Cardiac muscle cell (in vitro differentiated cells and primary cell): Measurements from ENCODE around the gene CBX3. TPM values are rescaled to one million over a fixed set of nuclear protein-coding genes. Genes with fewer than 3 reads are reported as not detected.
A peak's percentile ranks its signal among the peaks of the same experiment; 100 is the strongest.
"Not testable (repeated sequence)": the region's sequence is repeated elsewhere in the genome, so short reads cannot be mapped to it uniquely, and the experiment has no call there.

Experiments
- DNase-seq, 2 donors: peaks; one replicate each; pipeline versions ENCODE4 v3.0.0 to v3.0.0-alpha.2; 2010 to 2017; ENCODE audit warnings: low read depth in 1 of 2, low spot score in 1 of 2
- H3K27ac ChIP-seq: fragments of 200-600 bp; sonication (generic); 2 replicates; pipeline ENCODE4 v1.5.1; 2016
- H3K27me3 ChIP-seq: fragments of 200-600 bp; sonication (generic); 2 replicates; pipeline ENCODE4 v1.6.0; 2016; ENCODE audit warnings: control low read depth
- H3K36me3 ChIP-seq: fragments of 200-600 bp; sonication (generic); 2 replicates; pipeline ENCODE4 v1.5.1; 2016; ENCODE audit warnings: control low read depth
- H3K4me1 ChIP-seq: fragments of 200-600 bp; sonication (generic); 2 replicates; pipeline ENCODE4 v1.8.1; 2017; ENCODE audit warnings: low read depth, mild to moderate bottlenecking, mixed run types
- H3K4me3 ChIP-seq: fragments of 200-600 bp; sonication (generic); 2 replicates; pipeline ENCODE4 v1.5.1; 2016; ENCODE audit warnings: mild to moderate bottlenecking
- H3K9me3 ChIP-seq: fragments of 200-600 bp; sonication (generic); 2 replicates; pipeline ENCODE4 v1.5.1; 2017; ENCODE audit warnings: low read depth, mild to moderate bottlenecking, control low read depth
- polyA plus RNA-seq: library from polyadenylated mRNA; unstranded; fragments of >200 nt; fragmentation: Nextera tagmentation; extraction: Ambion mirVana; gene quantifications from 2 replicates; pipeline ENCODE4 v1.2.1, GENCODE V29; 2016
- total RNA-seq: library from RNA; depleted of rRNA; stranded (reverse); fragments of >200 nt; gene quantifications from 2 replicates; pipeline ENCODE4 v1.2.3, GENCODE V29; 2016
- TF ChIP-seq, protein P1 (sequence below): IDR thresholded peaks from 2 replicates; pipeline ENCODE4 v1.5.1; 2012; ENCODE audit warnings: low read depth, mild to moderate bottlenecking, low read length

The CBX3 gene
- 188 and 223 TPM in 2 replicates for total RNA-seq
- polyA plus RNA-seq: 213 and 266 TPM in 2 replicates

DNA sequence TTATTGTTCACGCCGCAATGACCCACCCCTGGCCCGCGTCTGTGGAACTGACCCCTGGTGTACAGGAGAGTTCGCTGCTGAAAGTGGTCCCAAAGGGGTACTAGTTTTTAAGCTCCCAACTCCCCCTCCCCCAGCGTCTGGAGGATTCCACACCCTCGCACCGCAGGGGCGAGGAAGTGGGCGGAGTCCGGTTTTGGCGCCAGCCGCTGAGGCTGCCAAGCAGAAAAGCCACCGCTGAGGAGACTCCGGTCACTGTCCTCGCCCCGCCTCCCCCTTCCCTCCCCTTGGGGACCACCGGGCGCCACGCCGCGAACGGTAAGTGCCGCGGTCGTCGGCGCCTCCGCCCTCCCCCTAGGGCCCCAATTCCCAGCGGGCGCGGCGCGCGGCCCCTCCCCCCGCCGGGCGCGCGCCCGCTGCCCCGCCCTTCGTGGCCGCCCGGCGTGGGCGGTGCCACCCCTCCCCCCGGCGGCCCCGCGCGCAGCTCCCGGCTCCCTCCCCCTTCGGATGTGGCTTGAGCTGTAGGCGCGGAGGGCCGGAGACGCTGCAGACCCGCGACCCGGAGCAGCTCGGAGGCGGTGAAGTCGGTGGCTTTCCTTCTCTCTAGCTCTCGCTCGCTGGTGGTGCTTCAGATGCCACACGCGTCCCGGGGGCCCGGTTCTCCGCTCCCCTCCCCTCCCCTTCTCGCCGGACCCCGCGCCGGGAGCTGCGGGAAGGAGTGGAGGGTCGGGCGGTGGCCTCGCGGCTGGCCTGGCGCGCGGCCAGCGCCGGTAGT lies at the start of gene CBX3:
TSS of gene CBX3 (plus strand) at position 499 of the 772 bp plus-strand sequence. CDS start 1,254 bp downstream, outside the sequence.
- DNase-seq: peak; percentile 86 to 95
- TF ChIP-seq, protein P1, sequence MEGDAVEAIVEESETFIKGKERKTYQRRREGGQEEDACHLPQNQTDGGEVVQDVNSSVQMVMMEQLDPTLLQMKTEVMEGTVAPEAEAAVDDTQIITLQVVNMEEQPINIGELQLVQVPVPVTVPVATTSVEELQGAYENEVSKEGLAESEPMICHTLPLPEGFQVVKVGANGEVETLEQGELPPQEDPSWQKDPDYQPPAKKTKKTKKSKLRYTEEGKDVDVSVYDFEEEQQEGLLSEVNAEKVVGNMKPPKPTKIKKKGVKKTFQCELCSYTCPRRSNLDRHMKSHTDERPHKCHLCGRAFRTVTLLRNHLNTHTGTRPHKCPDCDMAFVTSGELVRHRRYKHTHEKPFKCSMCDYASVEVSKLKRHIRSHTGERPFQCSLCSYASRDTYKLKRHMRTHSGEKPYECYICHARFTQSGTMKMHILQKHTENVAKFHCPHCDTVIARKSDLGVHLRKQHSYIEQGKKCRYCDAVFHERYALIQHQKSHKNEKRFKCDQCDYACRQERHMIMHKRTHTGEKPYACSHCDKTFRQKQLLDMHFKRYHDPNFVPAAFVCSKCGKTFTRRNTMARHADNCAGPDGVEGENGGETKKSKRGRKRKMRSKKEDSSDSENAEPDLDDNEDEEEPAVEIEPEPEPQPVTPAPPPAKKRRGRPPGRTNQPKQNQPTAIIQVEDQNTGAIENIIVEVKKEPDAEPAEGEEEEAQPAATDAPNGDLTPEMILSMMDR: no peak
- Histone ChIP-seq H3K27me3 (no peaks in the 10 kb centered on the region), H3K9me3 (no peaks in the 10 kb centered on the region), H3K4me3 (peak within 1 kb of the TSS; percentile 96), H3K4me1 (peaks cover 30% of the 10 kb centered on the region), H3K36me3 (peaks cover 13% of the 10 kb centered on the region), H3K27ac (peak within 1 kb of the TSS; percentile 99)

DNA sequence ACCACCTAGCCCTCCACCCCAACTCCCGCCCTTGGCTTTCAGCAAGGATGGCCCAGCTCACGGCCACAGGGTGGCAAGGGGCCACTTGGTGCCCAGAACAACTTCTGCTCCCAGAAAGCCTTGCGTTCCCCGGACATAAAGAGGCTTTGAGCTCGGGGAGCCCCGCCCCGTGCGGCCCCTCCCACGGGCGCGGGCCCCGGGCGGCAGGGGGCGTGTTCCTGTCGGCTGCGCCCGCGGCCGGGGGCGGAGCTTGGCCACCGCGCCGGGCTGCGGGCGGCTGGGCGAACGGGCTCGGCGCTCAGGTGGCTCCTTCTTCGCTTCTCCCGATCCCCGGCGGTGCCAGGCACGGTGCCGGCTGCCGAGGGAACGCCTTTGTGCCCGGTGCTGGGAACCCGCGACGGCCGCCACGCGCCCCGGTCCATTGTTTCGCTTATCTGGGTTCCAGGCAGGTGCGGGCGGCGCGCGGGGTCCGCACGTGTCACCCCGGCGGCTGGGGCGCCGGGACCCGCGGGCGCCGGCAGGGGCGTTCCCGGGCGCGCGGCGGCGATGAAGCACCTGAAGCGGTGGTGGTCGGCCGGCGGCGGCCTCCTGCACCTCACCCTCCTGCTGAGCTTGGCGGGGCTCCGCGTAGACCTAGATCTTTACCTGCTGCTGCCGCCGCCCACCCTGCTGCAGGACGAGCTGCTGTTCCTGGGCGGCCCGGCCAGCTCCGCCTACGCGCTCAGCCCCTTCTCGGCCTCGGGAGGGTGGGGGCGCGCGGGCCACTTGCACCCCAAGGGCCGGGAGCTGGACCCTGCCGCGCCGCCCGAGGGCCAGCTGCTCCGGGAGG lies 49.4 kb upstream of the CBX3 start, which contains the start of gene NFE2L3:
TSS of gene NFE2L3 (plus strand) at position 246 of the 829 bp plus-strand sequence. CDS start at position 547, 301 bp downstream.
- peaks cover 37% of the 10 kb centered on the region for H3K27me3 ChIP-seq
- DNase-seq: peak; percentile 79 to 82
- H3K4me3 ChIP-seq: peak within 1 kb of the TSS; percentile 47
- peaks cover 5% of the 10 kb centered on the region for H3K4me1 ChIP-seq
- H3K9me3 ChIP-seq: no peaks in the 10 kb centered on the region
- no peaks in the 10 kb centered on the region for H3K36me3 ChIP-seq
- no peak within 1 kb of the TSS for H3K27ac ChIP-seq
- TF ChIP-seq, protein P1: no peak

DNA sequence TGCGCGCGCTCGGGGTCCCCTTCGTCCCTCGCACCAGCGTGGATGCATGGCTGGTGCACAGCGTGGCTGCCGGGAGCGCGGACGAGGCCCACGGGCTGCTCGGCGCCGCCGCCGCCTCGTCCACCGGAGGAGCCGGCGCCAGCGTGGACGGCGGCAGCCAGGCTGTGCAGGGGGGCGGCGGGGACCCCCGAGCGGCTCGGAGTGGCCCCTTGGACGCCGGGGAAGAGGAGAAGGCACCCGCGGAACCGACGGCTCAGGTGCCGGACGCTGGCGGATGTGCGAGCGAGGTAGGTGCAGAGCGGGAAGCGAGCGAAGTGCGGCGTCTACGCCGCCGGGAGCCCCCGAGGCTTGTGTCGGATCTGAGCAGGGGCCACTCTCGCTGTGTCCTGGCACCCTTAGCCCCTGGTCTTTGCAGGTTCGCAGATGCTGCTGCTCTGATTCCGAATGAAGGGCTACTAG lies 48.7 kb upstream of the CBX3 start:
- H3K27ac ChIP-seq, DNase-seq: not testable (repeated sequence)

DNA sequence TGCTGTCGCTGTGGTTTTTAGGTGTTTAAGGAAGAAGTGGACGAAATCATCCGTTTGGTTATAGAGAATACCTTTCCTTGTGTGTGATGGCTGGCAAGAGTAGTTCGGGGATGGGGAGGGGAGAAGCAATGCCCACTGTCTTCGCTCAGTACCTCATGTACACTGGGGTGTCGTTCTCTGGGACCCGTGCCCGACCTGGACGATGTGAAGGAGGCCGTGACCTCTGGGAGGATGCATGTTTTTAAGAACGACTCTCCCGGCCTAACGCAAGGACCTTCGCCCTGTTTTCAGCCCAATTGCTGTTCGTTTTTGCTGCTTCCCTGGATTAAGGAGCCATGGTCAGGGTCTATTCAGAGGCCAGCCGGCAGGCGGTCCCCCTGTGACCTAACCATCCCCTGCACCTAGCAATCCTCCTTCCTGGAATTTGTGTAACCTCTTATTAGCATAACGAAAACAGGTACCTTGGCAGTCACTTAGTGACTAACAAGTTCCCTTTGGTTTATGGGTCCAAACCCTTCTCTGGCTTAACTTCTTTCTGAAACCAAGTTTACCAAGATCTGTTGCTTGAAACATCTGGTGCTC lies 48.2 kb upstream of the CBX3 start:
- no peaks in the 10 kb centered on the region for H3K9me3 ChIP-seq
- H3K27me3 ChIP-seq: peaks cover 37% of the 10 kb centered on the region
- peaks cover 5% of the 10 kb centered on the region for H3K4me1 ChIP-seq
- no peak overlapping the region for H3K27ac ChIP-seq
- DNase-seq: no peak
- H3K36me3 ChIP-seq: no peaks in the 10 kb centered on the region
- peak overlapping the region; percentile 47 for H3K4me3 ChIP-seq
- TF ChIP-seq, protein P1: no peak

More for the DNA sequence above, 48.7 kb upstream of the CBX3 start:
- Histone ChIP-seq H3K4me3 (peak overlapping the region; percentile 47), H3K27me3 (peaks cover 37% of the 10 kb centered on the region)
- H3K36me3 ChIP-seq, H3K9me3 ChIP-seq, H3K4me1 ChIP-seq: not testable (repeated sequence)

DNA sequence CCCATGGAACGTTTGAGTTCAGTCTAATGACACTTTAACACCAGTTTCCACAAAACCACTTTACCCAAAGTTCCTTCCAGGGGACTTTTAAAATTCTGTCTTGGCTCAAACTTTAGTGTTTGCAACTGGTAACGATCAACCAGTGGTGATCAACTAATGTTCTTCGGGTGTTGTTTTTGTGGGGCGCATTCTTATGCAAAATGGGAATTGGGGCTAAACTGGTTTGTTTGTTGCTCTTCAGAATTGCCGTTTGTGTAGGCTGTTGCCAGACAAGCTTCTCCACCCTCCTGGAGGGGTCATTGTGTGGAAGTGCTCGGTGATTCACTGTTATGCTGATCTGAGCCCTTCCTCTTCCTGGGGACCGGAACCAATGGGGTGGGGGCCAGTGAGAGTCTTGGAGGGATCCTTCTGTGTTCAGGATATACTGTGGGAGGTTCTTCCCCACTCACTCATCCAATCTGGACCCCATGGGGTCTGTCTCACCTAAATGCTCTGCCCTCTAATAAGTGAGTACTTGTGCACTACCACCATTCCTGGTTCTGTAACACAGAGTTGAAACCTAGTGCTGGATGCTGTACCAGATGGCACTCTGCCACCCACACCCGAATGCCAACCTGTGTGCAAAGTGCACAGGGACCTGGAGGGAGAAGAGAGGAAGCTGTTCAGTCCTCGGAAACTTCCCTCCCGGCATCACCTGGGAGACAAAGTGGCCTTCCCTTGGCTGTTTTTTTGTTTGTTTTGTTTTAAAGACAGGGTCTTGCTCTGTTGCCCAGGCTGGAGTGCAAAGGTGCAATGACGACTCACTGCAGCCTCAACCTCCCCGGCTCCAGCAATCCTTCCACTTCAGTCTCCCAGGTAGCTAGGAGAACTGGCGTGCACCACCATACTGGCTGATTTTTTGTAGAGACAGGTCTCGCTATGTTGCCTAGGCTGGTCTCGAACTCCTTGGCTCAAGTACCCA lies 47.4 kb upstream of the CBX3 start:
- peak in 1 of 2 donors; percentile 36 for DNase-seq
- Histone ChIP-seq H3K4me1 (peaks cover 5% of the 10 kb centered on the region), H3K27me3 (peaks cover 37% of the 10 kb centered on the region), H3K27ac (no peak overlapping the region), H3K4me3 (no peak overlapping the region), H3K9me3 (no peaks in the 10 kb centered on the region), H3K36me3 (no peaks in the 10 kb centered on the region)
- TF ChIP-seq, protein P1: no peak
